H1 (cell line): ENCODE measurements around the gene FOXA2. TPM values are rescaled to one million over a fixed set of nuclear protein-coding genes. Genes with fewer than 3 reads are reported as not detected.

Experiments used
- CTCF ChIA-PET: fragments of 300-600 bp; sonication (Branson Sonifier 250); formaldehyde crosslinking; loops from one replicate; lab custom pipeline; 2021; ENCODE audit not compliant: partially characterized antibody; lab: Charles Lee
- POLR2A ChIA-PET: fragments of 300-600 bp; sonication (Branson Sonifier 250); formaldehyde crosslinking; loops from one replicate; lab custom pipeline; 2021; ENCODE audit warnings: inconsistent platforms; ENCODE audit not compliant: partially characterized antibody; lab: Charles Lee
- DNase-seq, 2 experiments: peaks; one replicate each; pipeline versions ENCODE4 v3.0.0 to v3.0.0-alpha.2; 2010 to 2022; ENCODE audit warnings: low spot score in 2 of 2, low read depth in 1 of 2, mixed read lengths in 1 of 2
- FAIRE-seq: peaks from 2 replicates; lab custom pipeline; 2011; peaks lifted over from hg19 to GRCh38; lab: Jason Lieb, UNC
- H2AFZ ChIP-seq: 2 replicates; pipeline ENCODE4 v1.8.1; 2012; ENCODE audit warnings: low read length, inconsistent platforms
- H2AK5ac ChIP-seq: 2 replicates; pipeline ENCODE4 v1.6.1; 2013; ENCODE audit warnings: low read depth, low read length
- H2BK120ac ChIP-seq: replicated peaks from 2 replicates; pipeline ENCODE3; 2013; ENCODE audit warnings: low read depth, low read length, inconsistent platforms
- H2BK12ac ChIP-seq: 2 replicates; pipeline ENCODE4 v1.6.1; 2013; ENCODE audit warnings: low read depth, low read length
- H2BK15ac ChIP-seq: 2 replicates; pipeline ENCODE4 v1.6.1; 2013; ENCODE audit warnings: low read length
- H2BK20ac ChIP-seq: 2 replicates; pipeline ENCODE4 v1.6.1; 2013; ENCODE audit warnings: low read length
- H2BK5ac ChIP-seq: 2 replicates; pipeline ENCODE4 v1.6.1; 2013; ENCODE audit warnings: low read depth, low read length
- H3K14ac ChIP-seq: 2 replicates; pipeline ENCODE4 v1.6.1; 2013; ENCODE audit warnings: inconsistent platforms; ENCODE audit not compliant: insufficient read length
- H3K18ac ChIP-seq: 2 replicates; pipeline ENCODE4 v1.6.1; 2013; ENCODE audit warnings: low read length; ENCODE audit errors: extremely low read depth
- H3K23ac ChIP-seq: 2 replicates; pipeline ENCODE4 v1.6.1; 2013; ENCODE audit warnings: inconsistent platforms; ENCODE audit not compliant: insufficient read length
- H3K23me2 ChIP-seq: 2 replicates; pipeline ENCODE4 v1.6.1; 2013; ENCODE audit warnings: low read depth, low read length
- H3K27ac ChIP-seq: 2 replicates; pipeline ENCODE4 v1.6.1; 2011; ENCODE audit warnings: low read depth, low read length, inconsistent platforms
- H3K27me3 ChIP-seq, 4 experiments: replicated peaks in 1 of 4; 1 replicate in 1 of 4; 2 replicates in 3 of 4; pipeline versions ENCODE4 v1.6.1 to v1.8.1; 2011 to 2013; ENCODE audit warnings: low read length in 3 of 4, mild to moderate bottlenecking in 3 of 4, inconsistent platforms in 2 of 4, mixed read lengths in 2 of 4, moderate library complexity in 1 of 4; ENCODE audit not compliant: control insufficient read depth in 3 of 4, insufficient read depth in 3 of 4; ENCODE audit errors: extremely low read depth in 1 of 4
- H3K36me3 ChIP-seq, 4 experiments: 2 replicates each; pipeline versions ENCODE4 v1.6.1 to v1.8.1; 2011 to 2013; ENCODE audit warnings: mild to moderate bottlenecking in 4 of 4, low read length in 3 of 4, moderate library complexity in 2 of 4, control low read depth in 1 of 4, inconsistent platforms in 1 of 4; ENCODE audit not compliant: insufficient read depth in 4 of 4, control insufficient read depth in 2 of 4
- H3K4ac ChIP-seq: replicated peaks from 2 replicates; pipeline ENCODE3; 2013; ENCODE audit warnings: low read length, low read depth, mixed read lengths, inconsistent platforms; ENCODE audit not compliant: insufficient read length
- H3K4me1 ChIP-seq, 4 experiments: replicated peaks in 1 of 4; 1 replicate in 1 of 4; 2 replicates in 3 of 4; pipeline versions ENCODE4 v1.6.1 to v1.8.1; 2011 to 2013; ENCODE audit warnings: low read length in 3 of 4, inconsistent platforms in 2 of 4, mixed read lengths in 1 of 4; ENCODE audit not compliant: insufficient read depth in 4 of 4, control insufficient read depth in 3 of 4
- H3K4me2 ChIP-seq, 2 experiments: 2 replicates each; pipeline versions ENCODE4 v1.6.1 to v1.8.1; 2011 to 2013; ENCODE audit warnings: low read depth in 2 of 2, low read length in 2 of 2, control low read depth in 1 of 2, inconsistent platforms in 1 of 2, mild to moderate bottlenecking in 1 of 2; ENCODE audit not compliant: insufficient read depth in 1 of 2
- H3K4me3 ChIP-seq, 4 experiments: fragments of 200-600, 300-600 bp in 1 of 4; sonication (generic), shearing (Covaris generic), sonication (Bioruptor Twin) in 1 of 4; 2 replicates each; pipeline versions ENCODE4 v1.5.1 to v1.8.1; 2011 to 2016; ENCODE audit warnings: low read length in 4 of 4, low read depth in 3 of 4, control low read depth in 2 of 4, inconsistent platforms in 2 of 4, mild to moderate bottlenecking in 2 of 4, mixed read lengths in 1 of 4, moderate library complexity in 1 of 4; ENCODE audit not compliant: insufficient read depth in 2 of 4; ENCODE audit errors: extremely low read depth in 1 of 4
- H3K56ac ChIP-seq: replicated peaks from 2 replicates; pipeline ENCODE3; 2013; ENCODE audit warnings: low read depth, mild to moderate bottlenecking, mixed read lengths, low read length, inconsistent platforms; ENCODE audit not compliant: insufficient read length
- H3K79me1 ChIP-seq: 2 replicates; pipeline ENCODE4 v1.6.1; 2013; ENCODE audit warnings: low read depth, low read length, control low read depth
- H3K79me2 ChIP-seq, 2 experiments: 2 replicates each; pipeline versions ENCODE4 v1.6.1 to v1.8.1; 2012 to 2013; ENCODE audit warnings: low read length in 2 of 2, mild to moderate bottlenecking in 2 of 2, inconsistent platforms in 1 of 2; ENCODE audit not compliant: insufficient read depth in 2 of 2, control insufficient read depth in 1 of 2
- H3K9ac ChIP-seq, 4 experiments: replicated peaks in 1 of 4; 1 replicate in 1 of 4; 2 replicates in 3 of 4; pipeline versions ENCODE4 v1.6.1 to v1.8.1; 2011 to 2013; ENCODE audit warnings: low read depth in 3 of 4, low read length in 3 of 4, control low read depth in 2 of 4, mild to moderate bottlenecking in 2 of 4, moderate library complexity in 2 of 4, inconsistent platforms in 1 of 4; ENCODE audit errors: extremely low read depth in 1 of 4
- H3K9me3 ChIP-seq, 2 experiments: 2 replicates each; pipeline versions ENCODE4 v1.6.1 to v1.8.1; 2012 to 2013; ENCODE audit warnings: mild to moderate bottlenecking in 2 of 2, moderate library complexity in 2 of 2, control low read depth in 1 of 2, inconsistent platforms in 1 of 2, low read depth in 1 of 2, low read length in 1 of 2, mixed read lengths in 1 of 2; ENCODE audit not compliant: insufficient read depth in 2 of 2
- H4K20me1 ChIP-seq, 2 experiments: replicated peaks in 1 of 2; 2 replicates each; pipeline versions ENCODE3 to v1.8.1; 2011 to 2013; ENCODE audit warnings: inconsistent platforms in 2 of 2, low read length in 2 of 2, mild to moderate bottlenecking in 1 of 2; ENCODE audit not compliant: insufficient read depth in 2 of 2, control insufficient read depth in 1 of 2
- H4K5ac ChIP-seq: 2 replicates; pipeline ENCODE4 v1.6.1; 2013; ENCODE audit warnings: low read length, low read depth, mixed read lengths, inconsistent platforms; ENCODE audit not compliant: insufficient read length
- H4K8ac ChIP-seq: 2 replicates; pipeline ENCODE4 v1.8.0; 2013; ENCODE audit warnings: mild to moderate bottlenecking, moderate library complexity, low read length, inconsistent platforms; ENCODE audit not compliant: insufficient read depth; ENCODE audit errors: extremely low read depth
- H4K91ac ChIP-seq: replicated peaks from 2 replicates; pipeline ENCODE3; 2013; ENCODE audit warnings: low read length, mixed read lengths, inconsistent platforms; ENCODE audit not compliant: insufficient read length
- BCL11A ChIP-seq, 2 experiments: IDR thresholded peaks; one replicate each; pipeline ENCODE4 v1.6.1; 2011; ENCODE audit warnings: low read depth in 2 of 2, low read length in 2 of 2, mild to moderate bottlenecking in 2 of 2
- CEBPB ChIP-seq: IDR thresholded peaks from 2 replicates; pipeline ENCODE4 v1.6.1; 2012; ENCODE audit warnings: low read depth, low read length
- EP300 ChIP-seq, 2 experiments: IDR thresholded peaks; 1 replicate in 1 of 2; 2 replicates in 1 of 2; pipeline ENCODE4 v1.6.1; 2011 to 2012; ENCODE audit warnings: low read depth in 2 of 2, low read length in 2 of 2, mild to moderate bottlenecking in 2 of 2, borderline replicate concordance in 1 of 2, inconsistent platforms in 1 of 2, moderate library complexity in 1 of 2
- JUN ChIP-seq: IDR thresholded peaks from 2 replicates; pipeline ENCODE4 v1.6.1; 2011; ENCODE audit warnings: low read depth, mild to moderate bottlenecking, improper control_type of control experiment, low read length
- SIX5 ChIP-seq: IDR thresholded peaks from 2 replicates; pipeline ENCODE4 v1.6.1; 2011; ENCODE audit warnings: mild to moderate bottlenecking, low read depth, low read length
- WGBS, 2 experiments: shearing (Covaris generic) in 1 of 2; methylation state at CpG; one replicate each; pipeline versions ENCODE4 v1.1.6 to v1.1.7; 2013 to 2015; ENCODE audit warnings: low lambda C conversion rate in 2 of 2, mixed read lengths in 2 of 2, inconsistent platforms in 1 of 2, low coverage in 1 of 2, missing lambda C conversion rate in 1 of 2; ENCODE audit not compliant: insufficient replicate concordance in 2 of 2, insufficient coverage in 1 of 2, insufficient read length in 1 of 2; ENCODE audit errors: extremely low coverage in 1 of 2, missing lambda C conversion rate in 1 of 2; 5-methylcytosine and 5-hydroxymethylcytosine counted together
- polyA plus RNA-seq, 7 experiments: library from polyadenylated mRNA; depleted of rRNA in 3 of 7; stranded (reverse) in 5 of 7; unstranded in 2 of 7; fragments of >200 nt in 5 of 7; fragments of 200-250 nt in 2 of 7; gene quantifications; 1 replicate in 5 of 7; 2 replicates in 1 of 7; 4 replicates in 1 of 7; pipeline versions ENCODE4 v1.2.1 to v1.2.3, GENCODE V29; 2011 to 2013; ENCODE audit warnings: missing spikeins in 2 of 7, mixed read lengths in 2 of 7
- total RNA-seq: library from RNA; stranded (reverse); fragmentation: NEBNext Ultra II Directional; extraction: Animal tissue kit (Norgen Biotek cat#: 25700); gene quantifications from 2 replicates; pipeline ENCODE4 v1.2.1, GENCODE V29; 2021

The FOXA2 gene
- total and polyA plus RNA-seq, 2 of the 8 experiments (the other 6 are each of a cell fraction or from before 2014, with no cell fraction given), result not detected

DNA sequence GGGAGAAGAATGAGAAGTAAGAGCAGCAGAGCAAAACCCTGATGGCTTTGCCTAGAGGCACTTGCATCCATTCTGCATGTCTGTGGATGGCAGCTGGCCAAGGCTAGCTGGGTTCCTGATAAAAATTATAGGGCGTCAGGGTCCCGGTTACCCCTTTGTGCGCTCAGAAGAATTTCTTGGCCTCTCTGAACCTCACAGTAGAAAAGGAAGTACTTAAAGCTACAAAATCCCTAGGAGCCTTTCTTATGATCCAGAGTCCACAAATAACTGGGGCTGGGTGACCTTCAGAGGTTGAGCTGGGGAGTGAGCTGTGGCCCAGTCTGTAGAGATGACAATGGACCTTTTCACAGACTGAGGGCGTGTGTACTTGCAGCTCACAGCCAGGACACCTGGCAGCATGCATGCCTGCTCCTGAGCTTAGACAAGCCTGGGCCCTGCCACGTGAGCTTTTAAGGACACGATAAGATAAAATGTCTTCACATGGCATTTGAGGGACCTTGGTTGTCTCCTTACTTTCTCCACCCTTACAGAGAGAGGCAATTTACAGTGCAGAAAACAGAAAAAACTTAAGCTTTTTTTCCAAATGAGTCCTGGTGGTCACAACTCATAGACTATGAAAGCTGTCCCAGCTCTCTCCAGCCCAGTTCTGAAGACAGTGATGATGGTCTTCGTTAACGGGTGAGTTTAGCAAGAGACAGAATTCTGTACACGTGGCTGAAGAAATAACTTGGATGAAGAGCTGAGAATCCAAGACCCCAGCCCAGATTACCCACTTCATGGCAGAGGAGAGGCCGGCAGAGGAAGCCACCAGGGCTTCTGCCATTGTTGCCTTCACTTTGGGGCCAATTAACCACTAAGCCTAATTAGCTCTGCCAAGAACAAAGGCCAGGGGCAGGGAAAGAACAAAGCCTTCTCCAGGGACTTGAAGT, 50.3 kb downstream of the FOXA2 start:
- Histone ChIP-seq H2BK20ac (no peak overlapping the region), H3K23ac (no peak overlapping the region), H3K14ac (no peak overlapping the region), H3K4me1 (peaks cover 2 to 7% (median 4%) of the 10 kb centered on the region in 4 experiments; a peak in 4 of 7 replicates), H4K8ac (no peak overlapping the region), H3K27me3 (no peaks in the 10 kb centered on the region), H4K91ac (no peak overlapping the region), H3K79me1 (no peaks in the 10 kb centered on the region), H2AK5ac (no peak overlapping the region), H3K56ac (no peak overlapping the region), H3K9ac (no peak overlapping the region), H3K4ac (no peak overlapping the region), H2BK12ac (no peak overlapping the region), H3K23me2 (no peaks in the 10 kb centered on the region), H4K5ac (no peak overlapping the region), H3K4me3 (no peak overlapping the region), H2BK15ac (no peak overlapping the region), H4K20me1 (no peaks in the 10 kb centered on the region), H3K36me3 (no peaks in the 10 kb centered on the region), H3K4me2 (no peak overlapping the region), H3K9me3 (no peaks in the 10 kb centered on the region), H3K79me2 (no peaks in the 10 kb centered on the region), H2BK120ac (no peak overlapping the region), H3K27ac (no peak overlapping the region), H2BK5ac (no peak overlapping the region), H2AFZ (no peak overlapping the region), H3K18ac (no peak overlapping the region)
- FAIRE-seq, result no peak
- ChIA-PET POLR2A (no interaction called here), CTCF (interaction anchor here (0.6 to 1.7 kb wide), 10 partner anchors 9 to 198 kb away, joined by 3 to 6 read pairs (median 3); partner anchors contain the start of gene FOXA2)
- TF ChIP-seq EP300 (IDR thresholded peaks at IDR 0.05; ENCODE audit: borderline replicate concordance in 1 of 2, low read depth in 2 of 2, low read length in 2 of 2) (no peak), BCL11A (IDR thresholded peaks at IDR 0.05; ENCODE audit: low read depth in 2 of 2, low read length in 2 of 2) (no peak), CEBPB (no peak), SIX5 (no peak), JUN (no peak)
- WGBS, 2 experiments, result 96% methylated on average over 10 of the region's 10 CpGs; no CpG with 5 or more reads in 1 of the 2 experiments
- DNase-seq, result no peak
